Prostate gland (tissue), 2 donors: ENCODE data around the gene UGT1A10. TPM values are rescaled to one million over a fixed set of nuclear protein-coding genes. Genes with fewer than 3 reads are reported as not detected.
"Not testable (repeated sequence)": the region's sequence is repeated elsewhere in the genome, so short reads cannot be mapped to it uniquely, and the experiment has no call there.

ENCODE experiments used
- DNase-seq: peaks from one replicate; pipeline ENCODE4 v3.0.0-alpha.2; 2019; ENCODE audit warnings: low spot score
- H3K27ac ChIP-seq, 2 donors: fragments of 200-600 bp; sonication (generic); 2 replicates each; pipeline ENCODE4 v1.5.1; 2017 to 2019
- H3K27me3 ChIP-seq: fragments of 200-600 bp; sonication (generic); replicated peaks from 2 replicates; pipeline ENCODE4 v1.5.1; 2019; ENCODE audit not compliant: insufficient read depth
- H3K36me3 ChIP-seq, 2 donors: fragments of 200-600 bp; sonication (generic); 1 replicate in 1 of 2; 2 replicates in 1 of 2; pipeline versions ENCODE4 v1.5.1 to v1.8.1; 2017 to 2019
- H3K4me1 ChIP-seq: fragments of 200-600 bp; sonication (generic); replicated peaks from 2 replicates; pipeline ENCODE4 v1.5.1; 2019
- H3K4me3 ChIP-seq, 2 donors: fragments of 200-600 bp; sonication (generic); 2 replicates each; pipeline ENCODE4 v1.5.1; 2017 to 2019
- H3K9me3 ChIP-seq: fragments of 200-600 bp; sonication (generic); 2 replicates; pipeline ENCODE4 v1.5.1; 2017
- CTCF ChIP-seq, 4 experiments: fragments of 200-600 bp in 2 of 4; fragments of 450-650 bp in 2 of 4; sonication (generic) in 2 of 4; IDR thresholded peaks; 1 replicate in 3 of 4; 2 replicates in 1 of 4; pipeline ENCODE4 v1.5.1; 2016 to 2019; ENCODE audit warnings: antibody characterized with exemption in 4 of 4, mild to moderate bottlenecking in 2 of 4, moderate library complexity in 2 of 4
- POLR2A ChIP-seq: fragments of 450-650 bp; IDR thresholded peaks from one replicate; pipeline ENCODE4 v1.6.1; 2016; ENCODE audit warnings: antibody characterized with exemption, mild to moderate bottlenecking
- POLR2AphosphoS5 ChIP-seq: sonication (generic); formaldehyde crosslinking; IDR thresholded peaks from one replicate; pipeline ENCODE4 v1.6.1; 2017; ENCODE audit warnings: antibody characterized with exemption
- WGBS: methylation state at CpG from one replicate; pipeline ENCODE4 v1.1.5; 2018; 5-methylcytosine and 5-hydroxymethylcytosine counted together
- intact Hi-C: fragments of 100-400 bp; cut with DNase I; formaldehyde crosslinking; loops from one replicate; pipeline ENCODE4 v1.14.2; 2022
- total RNA-seq, 2 donors: library from RNA; depleted of rRNA; stranded (reverse); fragments of >200 nt; gene quantifications; one replicate each; pipeline ENCODE4 v1.1.0, GENCODE V29; 2016

UGT1A10 gene
- total RNA-seq, 2 donors from 2014 or later = not detected

GRCh38 chr2:233740870-233741269, 104.6 kb downstream of the UGT1A10 start:
- WGBS = 56% methylated on average over 2 of the region's 2 CpGs
- H3K27ac ChIP-seq = no peak overlapping the region
- H3K36me3 ChIP-seq = no peaks in the 10 kb centered on the region
- no peaks in the 10 kb centered on the region for H3K9me3 ChIP-seq
- intact Hi-C loops = no loop called here
- H3K4me1 ChIP-seq = no peaks in the 10 kb centered on the region
- no peak for DNase-seq
- no peak overlapping the region for H3K4me3 ChIP-seq
- no peaks in the 10 kb centered on the region for H3K27me3 ChIP-seq
- TF ChIP-seq POLR2A (no peak), POLR2AphosphoS5 (no peak), CTCF (IDR thresholded peaks at IDR 0.05) (no peak)

GRCh38 chr2:233743464-233744259, 107.4 kb downstream of the UGT1A10 start:
- 94% methylated on average over 46 of the region's 46 CpGs for WGBS
- Histone ChIP-seq H3K36me3 (no peaks in the 10 kb centered on the region), H3K27me3 (no peaks in the 10 kb centered on the region), H3K4me1 (no peaks in the 10 kb centered on the region), H3K4me3 (no peak overlapping the region), H3K27ac (no peak overlapping the region), H3K9me3 (no peaks in the 10 kb centered on the region)
- intact Hi-C loops = no loop called here
- TF ChIP-seq POLR2A = no peak
- TF ChIP-seq CTCF (IDR thresholded peaks at IDR 0.05) = no peak
- TF ChIP-seq POLR2AphosphoS5 = no peak
- no peak for DNase-seq

- Histone ChIP-seq H3K4me3 (no peak overlapping the region), H3K9me3 (no peaks in the 10 kb centered on the region), H3K4me1 (no peaks in the 10 kb centered on the region), H3K27me3 (no peaks in the 10 kb centered on the region), H3K27ac (no peak overlapping the region), H3K36me3 (no peaks in the 10 kb centered on the region)
- DNase-seq = no peak
- intact Hi-C loops = no loop called here
- WGBS = 58% methylated on average over 5 of the region's 5 CpGs
- TF ChIP-seq POLR2A (no peak), POLR2AphosphoS5 (no peak), CTCF (IDR thresholded peaks at IDR 0.05) (no peak)
Measured at GRCh38 chr2:233745073-233745755, 109.0 kb downstream of the UGT1A10 start.

- intact Hi-C loops, H3K27me3 ChIP-seq, H3K4me1 ChIP-seq, H3K27ac ChIP-seq, H3K9me3 ChIP-seq, H3K4me3 ChIP-seq, H3K36me3 ChIP-seq, DNase-seq: not testable (repeated sequence)
- 89% methylated on average over 2 of the region's 2 CpGs for WGBS
Measured at GRCh38 chr2:233745838-233746237, 109.6 kb downstream of the UGT1A10 start.

GRCh38 chr2:233746475-233747282, 110.4 kb downstream of the UGT1A10 start:
- intact Hi-C loops = no loop called here
- no peak overlapping the region for H3K4me3 ChIP-seq
- H3K27ac ChIP-seq = no peak overlapping the region
- H3K36me3 ChIP-seq = no peaks in the 10 kb centered on the region
- DNase-seq = no peak
- WGBS = 78% methylated on average over 10 of the region's 10 CpGs
- H3K4me1 ChIP-seq = no peaks in the 10 kb centered on the region
- no peaks in the 10 kb centered on the region for H3K9me3 ChIP-seq
- TF ChIP-seq POLR2A (no peak), POLR2AphosphoS5 (no peak), CTCF (IDR thresholded peaks at IDR 0.05) (no peak)
- no peaks in the 10 kb centered on the region for H3K27me3 ChIP-seq
